ENCODE measurements around the gene CYP3A5. TPM values are rescaled to one million over a fixed set of nuclear protein-coding genes. Genes with fewer than 3 reads are reported as not detected.
"Not testable (repeated sequence)": the region's sequence is repeated elsewhere in the genome, so short reads cannot be mapped to it uniquely, and the experiment has no call there.

The CYP3A5 gene
- total RNA-seq, 1 donor = not detected

DNA sequence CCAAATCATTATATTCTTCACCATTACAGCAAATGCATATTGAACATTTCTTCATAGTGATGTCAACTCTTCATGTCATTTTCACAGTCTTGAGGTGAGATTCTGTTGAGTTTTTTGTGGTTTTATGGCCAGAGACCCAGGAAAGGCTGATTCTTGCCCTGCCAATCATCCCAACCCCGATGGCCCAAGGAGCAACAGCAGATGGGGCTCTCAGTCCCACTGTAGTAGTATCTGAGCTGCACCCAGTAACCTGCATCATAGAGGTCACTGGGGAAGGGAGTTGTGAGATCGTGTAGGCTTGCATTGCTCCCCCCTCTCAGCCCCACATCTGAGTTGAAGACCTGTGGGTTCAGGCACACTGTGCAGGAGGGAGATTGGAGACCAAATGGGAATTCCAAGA lies 36.3 kb downstream of the CYP3A5 start:
- DNase-seq (ENCODE audit: low read depth in 2 of 3, low spot score in 2 of 3) = no peak

DNA sequence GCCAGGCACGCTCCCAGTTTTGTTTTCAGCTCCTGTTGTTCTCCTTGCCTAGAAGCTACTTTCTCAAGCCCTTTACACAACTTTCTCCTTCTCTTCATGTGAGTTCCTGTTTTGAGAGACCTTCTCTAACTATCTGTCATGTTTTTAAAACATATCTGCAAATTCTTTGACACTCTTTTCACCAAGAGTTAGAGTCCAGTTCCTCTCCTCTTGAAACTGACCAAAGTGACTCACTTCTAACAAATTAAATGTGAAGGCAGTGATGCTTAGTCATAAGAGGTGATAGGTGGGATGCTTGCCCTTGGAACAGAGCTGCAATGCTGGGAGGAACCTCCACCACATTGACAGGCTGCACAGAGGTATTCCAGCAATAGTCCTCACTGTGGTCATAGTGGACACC lies 37.8 kb downstream of the CYP3A5 start:
- no peak for DNase-seq (ENCODE audit: low read depth in 2 of 3, low spot score in 2 of 3)

DNA sequence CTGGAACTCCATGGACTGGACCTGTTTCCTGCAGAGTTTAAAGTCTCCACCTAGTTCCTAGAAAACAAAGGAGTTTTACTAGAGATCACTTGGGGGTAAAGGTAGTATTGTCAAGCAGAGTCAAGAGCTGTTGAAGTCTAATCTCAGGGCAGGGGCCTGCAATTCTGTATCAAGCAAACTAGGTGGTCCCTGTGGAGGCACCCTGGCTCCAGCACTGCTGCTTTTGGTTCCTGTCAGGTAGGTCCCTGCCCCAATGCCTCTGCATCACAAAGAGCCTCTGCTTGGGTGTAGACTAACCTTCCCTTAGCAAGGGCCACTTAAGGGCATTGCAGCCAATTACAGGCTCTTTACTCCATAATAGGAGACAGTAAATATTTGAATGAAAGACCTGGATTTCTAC lies 40.5 kb downstream of the CYP3A5 start:
- no peak for DNase-seq (ENCODE audit: low read depth in 2 of 3, low spot score in 2 of 3)

GRCh38 chr7:99638731-99639130 lies 41.1 kb downstream of the CYP3A5 start:
- no peak for DNase-seq (ENCODE audit: low read depth in 2 of 3, low spot score in 2 of 3)

DNA sequence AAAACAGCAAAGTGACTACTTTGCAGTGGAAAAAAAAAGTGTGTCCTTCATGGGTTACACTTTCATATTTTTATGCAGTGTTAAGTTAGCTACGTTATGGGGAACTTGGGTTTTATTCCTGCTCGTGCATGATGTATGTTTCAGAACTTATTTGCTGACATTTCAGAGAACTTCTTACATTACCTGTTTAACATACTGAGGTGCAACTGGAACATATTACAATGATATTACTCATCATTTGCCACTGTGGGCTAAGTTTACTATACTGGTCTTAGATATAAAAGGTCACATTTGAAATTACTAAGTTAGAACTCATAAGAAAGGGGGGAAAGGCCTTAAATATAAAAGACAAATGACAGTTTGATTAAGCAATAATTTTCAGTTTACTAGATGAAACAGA lies 42.4 kb downstream of the CYP3A5 start:
- not testable (repeated sequence) for DNase-seq (ENCODE audit: low read depth in 2 of 3, low spot score in 2 of 3)

DNA sequence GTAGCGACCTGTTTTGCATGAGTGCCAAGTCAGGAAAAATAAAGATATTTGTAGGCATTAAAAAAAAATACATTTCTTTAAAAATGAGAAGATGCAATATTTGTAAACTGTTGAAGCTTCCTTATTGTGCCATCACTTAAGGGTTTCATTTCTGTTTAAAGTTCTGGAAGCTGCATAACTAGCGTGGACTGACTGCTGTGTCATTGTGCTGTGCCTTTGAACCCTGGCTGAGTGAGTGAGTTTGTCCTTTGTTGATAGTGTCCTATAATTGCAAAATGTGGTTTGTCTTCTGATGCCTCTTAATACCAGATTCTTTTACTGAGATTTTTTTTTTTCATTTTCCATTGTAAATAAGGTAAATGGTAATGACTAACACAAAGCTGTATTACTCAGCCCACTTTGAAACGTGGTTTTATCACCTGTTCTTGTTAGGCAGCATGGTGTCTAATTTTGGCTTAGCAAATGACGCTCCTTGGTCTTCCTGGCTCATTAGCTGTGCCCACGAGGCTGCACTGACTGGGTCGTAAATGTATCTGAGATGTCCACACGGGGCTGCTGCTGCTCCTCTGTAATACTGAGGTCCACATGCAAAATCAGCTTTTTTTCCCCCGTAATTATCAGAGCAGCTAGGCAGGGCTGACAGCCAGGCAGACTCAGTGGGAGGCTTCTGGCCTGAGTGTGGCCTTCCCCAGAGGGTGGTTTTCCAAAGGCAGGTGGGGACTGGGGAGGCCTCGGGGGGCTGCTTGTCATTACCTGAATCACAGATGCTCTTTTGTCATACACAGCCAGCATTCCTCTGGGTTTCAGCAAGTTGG lies 48.3 kb downstream of the CYP3A5 start:
- no peak for DNase-seq (ENCODE audit: low read depth in 2 of 3, low spot score in 2 of 3)

DNA sequence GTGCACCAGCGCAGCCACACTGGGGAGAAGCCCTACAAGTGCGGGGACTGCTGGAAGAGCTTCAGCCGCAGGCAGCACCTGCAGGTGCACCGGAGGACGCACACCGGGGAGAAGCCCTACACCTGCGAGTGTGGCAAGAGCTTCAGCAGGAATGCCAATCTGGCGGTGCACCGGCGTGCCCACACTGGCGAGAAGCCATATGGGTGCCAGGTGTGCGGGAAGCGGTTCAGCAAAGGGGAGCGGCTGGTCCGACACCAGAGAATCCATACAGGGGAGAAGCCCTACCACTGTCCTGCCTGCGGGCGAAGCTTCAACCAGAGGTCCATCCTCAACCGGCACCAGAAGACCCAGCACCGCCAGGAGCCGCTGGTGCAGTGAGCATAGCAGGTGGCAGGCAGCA lies 50.2 kb downstream of the CYP3A5 start:
- no peak for DNase-seq (ENCODE audit: low read depth in 2 of 3, low spot score in 2 of 3)

DNA sequence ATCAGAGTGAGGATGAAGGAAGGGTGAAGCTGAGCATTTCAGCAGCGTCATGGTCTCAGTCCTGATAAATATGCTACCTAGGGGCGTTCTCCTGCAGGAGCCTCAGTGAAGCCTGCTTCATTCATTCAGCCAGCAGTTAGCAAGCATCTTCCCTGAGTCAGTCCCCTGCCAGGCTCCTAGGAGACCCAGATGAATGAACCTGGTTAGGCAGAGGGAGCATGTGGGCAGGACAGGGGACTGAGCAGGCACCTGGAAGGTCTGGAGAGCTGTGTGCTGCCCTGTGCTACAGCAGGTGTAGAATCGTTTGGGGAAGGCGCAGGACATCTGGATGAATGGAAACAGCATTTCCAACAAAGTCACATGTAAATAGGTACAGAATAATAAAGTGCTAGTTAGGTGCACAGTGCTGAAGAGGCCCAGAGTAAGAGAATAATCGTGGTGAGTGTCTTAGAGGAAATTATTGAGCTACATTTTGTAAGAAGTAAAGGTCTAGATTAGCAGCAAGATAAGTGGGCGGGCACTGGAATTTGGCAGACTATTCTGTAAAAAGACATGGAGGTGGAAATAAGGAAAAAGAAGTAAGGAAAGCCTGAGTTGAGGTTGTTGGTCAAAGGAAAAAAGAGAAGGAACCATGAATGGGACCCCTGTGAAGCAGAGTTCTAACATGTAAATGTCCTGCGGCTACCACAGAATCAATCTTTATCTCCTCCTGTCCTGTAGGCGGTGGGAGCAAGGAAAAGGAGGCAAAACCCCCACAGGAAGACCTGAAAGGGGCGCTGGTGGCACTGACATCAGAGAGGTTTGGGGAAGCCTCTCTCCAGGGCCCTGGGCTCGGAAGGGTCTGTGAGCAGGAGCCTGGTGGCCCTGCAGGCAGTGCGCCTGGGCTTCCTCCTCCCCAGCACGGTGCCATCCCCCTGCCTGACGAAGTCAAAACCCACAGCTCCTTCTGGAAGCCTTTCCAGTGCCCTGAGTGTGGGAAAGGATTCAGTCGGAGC lies 51.0 kb downstream of the CYP3A5 start:
- no peak for DNase-seq (ENCODE audit: low read depth in 2 of 3, low spot score in 2 of 3)

DNA sequence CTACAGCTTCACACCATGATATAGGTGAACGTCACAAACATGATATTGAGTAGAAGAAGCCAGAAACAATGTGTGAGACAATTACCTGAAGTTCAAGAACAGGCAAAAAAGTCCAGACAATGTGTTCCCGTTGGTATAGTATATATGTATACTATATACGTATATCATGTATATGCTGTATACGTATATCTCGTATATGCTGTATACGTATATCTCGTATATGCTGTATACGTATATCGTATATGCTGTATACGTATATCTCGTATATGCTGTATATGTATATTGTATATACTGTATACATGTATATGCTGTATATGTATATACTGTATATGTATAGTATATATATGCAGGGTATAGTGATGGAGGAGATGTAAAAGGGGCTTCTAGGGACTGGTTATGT lies 52.3 kb downstream of the CYP3A5 start:
- DNase-seq (ENCODE audit: low read depth in 2 of 3, low spot score in 2 of 3) = no peak

GRCh38 chr7:99626661-99627060 lies 53.1 kb downstream of the CYP3A5 start:
- no peak for DNase-seq (ENCODE audit: low read depth in 2 of 3, low spot score in 2 of 3)

DNA sequence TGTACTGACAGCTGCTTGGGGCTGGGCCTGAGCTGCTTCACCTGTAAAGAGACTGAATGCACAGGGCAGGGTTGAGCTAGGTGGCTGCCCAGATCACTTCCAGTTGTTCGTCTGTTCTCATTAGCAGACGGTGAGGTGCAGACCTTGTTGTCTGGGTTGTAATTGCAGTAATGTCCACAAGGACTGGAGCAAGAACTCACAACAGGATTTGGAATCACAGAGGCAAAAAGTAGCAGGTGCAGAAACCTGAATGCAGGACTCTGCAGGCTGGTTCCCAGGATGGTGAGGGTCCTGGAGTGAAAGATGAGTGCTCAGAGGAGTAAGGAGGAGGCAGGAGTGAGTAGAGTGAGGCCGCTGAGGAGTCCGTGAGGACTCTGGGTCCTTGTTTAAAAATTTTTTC lies 53.8 kb downstream of the CYP3A5 start:
- DNase-seq (ENCODE audit: low read depth in 2 of 3, low spot score in 2 of 3) = no peak

GRCh38 chr7:99625321-99625720 lies 54.5 kb downstream of the CYP3A5 start:
- no peak for DNase-seq (ENCODE audit: low read depth in 2 of 3, low spot score in 2 of 3)

DNA sequence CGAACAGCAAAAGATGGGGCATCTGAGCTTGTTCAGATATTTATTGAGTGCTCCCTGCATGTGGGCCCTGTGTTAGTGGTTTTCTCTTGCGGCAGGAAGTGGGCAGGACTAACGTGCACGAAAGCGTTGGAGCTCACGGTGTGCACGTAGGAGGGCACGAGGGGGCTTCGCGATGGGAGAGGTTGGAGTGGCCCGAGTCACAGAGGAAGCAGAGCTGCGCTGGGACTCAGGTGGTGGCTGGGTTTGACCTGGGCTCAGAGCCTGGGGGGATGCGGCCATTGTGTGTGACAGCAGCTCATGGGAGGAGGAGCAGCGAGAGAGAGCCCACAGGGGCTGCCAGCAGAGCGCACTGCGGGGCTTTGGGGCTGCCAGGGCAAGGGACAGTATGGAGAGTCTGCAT lies 55.3 kb downstream of the CYP3A5 start:
- peak in 2 of 3 donors; percentile 7 to 59 for DNase-seq (ENCODE audit: low read depth in 2 of 3, low spot score in 2 of 3)

DNA sequence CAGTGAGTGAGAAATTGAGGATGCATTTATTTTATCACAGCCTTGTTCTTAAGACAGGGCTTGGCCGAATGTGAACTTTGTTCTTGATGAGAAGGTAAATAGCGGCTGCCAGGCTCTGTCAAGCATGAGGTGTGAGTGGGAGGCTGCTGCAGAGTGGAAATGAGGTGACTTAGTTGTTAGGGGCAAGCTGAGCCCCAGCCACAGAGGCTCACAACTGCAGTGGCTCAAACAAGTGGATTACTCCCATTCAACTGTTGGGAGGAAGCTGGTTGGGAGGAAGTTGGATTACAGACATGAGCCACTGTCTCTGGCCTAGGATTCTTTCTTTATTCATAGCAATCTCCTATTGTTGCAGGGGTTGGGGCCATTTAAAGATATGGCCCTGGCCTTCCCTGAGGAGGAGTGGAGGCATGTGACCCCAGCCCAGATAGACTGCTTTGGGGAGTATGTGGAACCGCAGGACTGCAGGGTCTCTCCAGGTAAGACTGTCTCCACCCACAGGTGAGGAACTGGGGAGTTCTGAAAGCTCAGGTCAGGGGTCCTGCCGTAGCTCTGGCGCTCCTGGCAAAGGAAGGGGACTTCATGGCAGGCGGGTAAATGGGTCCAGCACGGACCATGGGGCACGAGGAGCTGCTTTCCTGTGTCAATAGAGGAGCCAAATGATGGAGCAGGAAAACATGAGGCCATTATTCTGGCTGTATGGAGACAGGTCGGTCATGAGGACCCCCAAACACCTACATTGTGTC lies 55.9 kb downstream of the CYP3A5 start:
- no peak for DNase-seq (ENCODE audit: low read depth in 2 of 3, low spot score in 2 of 3)

- no peak for DNase-seq (ENCODE audit: low read depth in 2 of 3, low spot score in 2 of 3)
Measured at GRCh38 chr7:99623091-99623693, 56.6 kb downstream of the CYP3A5 start.

- no peak for DNase-seq (ENCODE audit: low read depth in 2 of 3, low spot score in 2 of 3)
Measured at GRCh38 chr7:99622596-99622995, 57.2 kb downstream of the CYP3A5 start.

DNA sequence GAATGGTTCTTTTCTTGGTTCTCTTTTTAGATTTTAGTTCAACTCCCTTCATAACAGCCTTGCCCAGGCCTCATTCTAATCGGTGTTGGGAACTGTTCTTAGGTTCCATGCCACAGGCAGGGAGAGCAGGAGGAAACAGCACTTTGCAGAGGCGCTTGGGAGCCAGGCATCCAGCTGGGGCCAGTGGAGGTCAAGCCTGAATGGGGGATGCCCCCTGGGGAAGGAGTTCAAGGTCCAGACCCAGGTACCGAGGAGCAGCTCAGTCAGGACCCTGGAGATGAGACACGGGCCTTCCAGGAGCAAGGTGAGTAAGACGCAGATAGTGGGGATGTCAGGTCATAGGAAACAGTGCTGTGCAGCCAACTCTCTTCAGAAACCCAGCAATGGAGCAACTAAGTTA lies 58.5 kb downstream of the CYP3A5 start:
- DNase-seq (ENCODE audit: low read depth in 2 of 3, low spot score in 2 of 3) = no peak

- no peak for DNase-seq (ENCODE audit: low read depth in 2 of 3, low spot score in 2 of 3)
Measured at GRCh38 chr7:99619571-99620130, 60.1 kb downstream of the CYP3A5 start.

- no peak for DNase-seq (ENCODE audit: low read depth in 2 of 3, low spot score in 2 of 3)
Measured at GRCh38 chr7:99618726-99619125, 61.1 kb downstream of the CYP3A5 start.

- DNase-seq (ENCODE audit: low read depth in 2 of 3, low spot score in 2 of 3) = no peak
Measured at GRCh38 chr7:99617192-99617781, 62.5 kb downstream of the CYP3A5 start.

All from hematopoietic multipotent progenitor cell (in vitro differentiated cells).